OCI-LY3 (cell line): Measurements from ENCODE around the gene OMP.

Experiments
- CTCF ChIP-seq: fragments of 200-600, 300-600 bp; sonication (generic); IDR thresholded peaks from 2 replicates; pipeline ENCODE4 v1.5.1; 2014; ENCODE audit warnings: antibody characterized with exemption, low read length, low read depth
- EZH2phosphoT487 ChIP-seq: fragments of 200-600 bp; shearing (Covaris generic); IDR thresholded peaks from 2 replicates; pipeline ENCODE4 v1.6.1; 2018; ENCODE audit warnings: antibody characterized with exemption, mixed run types, low read depth

GRCh38 chr11:77139201-77139600, 36.6 kb downstream of the OMP start:
- TF ChIP-seq CTCF (no peak), EZH2phosphoT487 (no peak)
